Measurements from ENCODE around the gene STEAP2.

Gene STEAP2

DNA sequence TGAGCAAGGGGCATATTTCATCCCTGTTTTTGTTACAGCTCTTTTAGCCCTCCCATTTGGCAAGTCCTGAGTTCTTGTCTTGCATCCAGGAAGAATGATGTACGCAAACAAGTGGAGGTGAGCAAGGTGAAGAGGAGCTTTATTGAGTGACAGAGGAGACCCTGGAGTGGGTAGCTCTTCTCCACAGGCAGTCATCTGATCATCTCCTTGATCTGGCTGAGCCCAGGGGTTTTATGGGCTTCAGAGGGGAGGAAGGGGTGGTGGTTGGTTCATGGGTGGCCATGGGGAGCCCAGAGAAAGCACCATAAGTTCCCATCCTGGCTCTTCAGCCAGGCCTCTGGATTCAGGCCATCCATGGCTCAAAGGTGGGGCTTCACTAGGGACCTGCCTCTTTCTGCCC is 35.3 kb upstream of the STEAP2 start:
- no peak overlapping the region for H3K4me3 ChIP-seq (ENCODE audit: low read length)
- TF ChIP-seq, protein P1, sequence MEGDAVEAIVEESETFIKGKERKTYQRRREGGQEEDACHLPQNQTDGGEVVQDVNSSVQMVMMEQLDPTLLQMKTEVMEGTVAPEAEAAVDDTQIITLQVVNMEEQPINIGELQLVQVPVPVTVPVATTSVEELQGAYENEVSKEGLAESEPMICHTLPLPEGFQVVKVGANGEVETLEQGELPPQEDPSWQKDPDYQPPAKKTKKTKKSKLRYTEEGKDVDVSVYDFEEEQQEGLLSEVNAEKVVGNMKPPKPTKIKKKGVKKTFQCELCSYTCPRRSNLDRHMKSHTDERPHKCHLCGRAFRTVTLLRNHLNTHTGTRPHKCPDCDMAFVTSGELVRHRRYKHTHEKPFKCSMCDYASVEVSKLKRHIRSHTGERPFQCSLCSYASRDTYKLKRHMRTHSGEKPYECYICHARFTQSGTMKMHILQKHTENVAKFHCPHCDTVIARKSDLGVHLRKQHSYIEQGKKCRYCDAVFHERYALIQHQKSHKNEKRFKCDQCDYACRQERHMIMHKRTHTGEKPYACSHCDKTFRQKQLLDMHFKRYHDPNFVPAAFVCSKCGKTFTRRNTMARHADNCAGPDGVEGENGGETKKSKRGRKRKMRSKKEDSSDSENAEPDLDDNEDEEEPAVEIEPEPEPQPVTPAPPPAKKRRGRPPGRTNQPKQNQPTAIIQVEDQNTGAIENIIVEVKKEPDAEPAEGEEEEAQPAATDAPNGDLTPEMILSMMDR (IDR thresholded peaks at IDR 0.05; ENCODE audit: low read depth, low read length, poor library complexity, severe bottlenecking) = no peak
- no peak for TF ChIP-seq EZH2phosphoT487 (IDR thresholded peaks at IDR 0.05; ENCODE audit: borderline replicate concordance, low read length)
- no peaks in the 10 kb centered on the region for H3K4me1 ChIP-seq (ENCODE audit: control insufficient read depth, low read length)
- H3K9me2 ChIP-seq (replicated peaks; ENCODE audit: control insufficient read depth, low read length) = no peaks in the 10 kb centered on the region
- H3K36me3 ChIP-seq (ENCODE audit: control insufficient read depth, low read length) = no peaks in the 10 kb centered on the region
- H4K20me1 ChIP-seq (ENCODE audit: control insufficient read depth, insufficient read depth, low read depth, low read length) = no peaks in the 10 kb centered on the region
- peaks cover 11% of the 10 kb centered on the region; the same call in 1 of the 2 replicates for H3K9me3 ChIP-seq (ENCODE audit: control insufficient read depth, insufficient read depth, low read length)
- no peaks in the 10 kb centered on the region for H3K27me3 ChIP-seq (ENCODE audit: control insufficient read depth, low read length)
- H3K79me2 ChIP-seq (ENCODE audit: control insufficient read depth, low read length) = no peaks in the 10 kb centered on the region
- no peak overlapping the region for H3K4me2 ChIP-seq (ENCODE audit: low read length)
- no peaks in the 10 kb centered on the region for H3F3A ChIP-seq (ENCODE audit: control insufficient read depth, insufficient read depth)
- H3K27ac ChIP-seq (ENCODE audit: low read depth, low read length) = no peak overlapping the region

DNA sequence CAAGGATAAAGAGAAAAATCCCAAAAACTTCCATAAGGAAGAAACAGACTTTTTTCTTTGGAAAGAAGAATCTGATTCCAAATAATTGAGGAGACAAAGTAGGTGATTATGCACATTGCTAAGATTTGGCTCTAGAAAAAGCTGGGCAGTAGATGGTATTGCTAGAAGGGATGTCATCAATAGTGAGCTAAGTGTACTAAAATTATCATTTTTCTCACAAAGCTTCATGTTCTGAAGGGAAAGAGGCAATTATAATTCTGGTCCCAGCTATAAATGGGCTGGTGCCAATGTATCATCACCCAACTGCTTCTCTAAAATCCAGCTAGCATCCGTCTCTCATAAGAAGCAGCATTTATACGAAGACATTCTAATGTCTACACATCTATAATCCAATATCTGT is 33.4 kb upstream of the STEAP2 start:
- H3K27ac ChIP-seq (ENCODE audit: low read depth, low read length) = no peak overlapping the region
- H3K4me1 ChIP-seq (ENCODE audit: control insufficient read depth, low read length) = no peaks in the 10 kb centered on the region
- no peaks in the 10 kb centered on the region for H3K9me2 ChIP-seq (replicated peaks; ENCODE audit: control insufficient read depth, low read length)
- H3K9me3 ChIP-seq (ENCODE audit: control insufficient read depth, insufficient read depth, low read length) = peaks cover 11% of the 10 kb centered on the region; the same call in 1 of the 2 replicates
- H3K27me3 ChIP-seq (ENCODE audit: control insufficient read depth, low read length) = no peaks in the 10 kb centered on the region
- H3K79me2 ChIP-seq (ENCODE audit: control insufficient read depth, low read length) = no peaks in the 10 kb centered on the region
- no peak overlapping the region for H3K4me3 ChIP-seq (ENCODE audit: low read length)
- no peaks in the 10 kb centered on the region for H4K20me1 ChIP-seq (ENCODE audit: control insufficient read depth, insufficient read depth, low read depth, low read length)
- TF ChIP-seq, protein P1 (IDR thresholded peaks at IDR 0.05; ENCODE audit: low read depth, low read length, poor library complexity, severe bottlenecking) = no peak
- no peak for TF ChIP-seq EZH2phosphoT487 (IDR thresholded peaks at IDR 0.05; ENCODE audit: borderline replicate concordance, low read length)
- no peak overlapping the region for H3K4me2 ChIP-seq (ENCODE audit: low read length)
- no peaks in the 10 kb centered on the region for H3F3A ChIP-seq (ENCODE audit: control insufficient read depth, insufficient read depth)
- no peaks in the 10 kb centered on the region for H3K36me3 ChIP-seq (ENCODE audit: control insufficient read depth, low read length)

GRCh38 chr7:90178679-90179278 is 32.8 kb upstream of the STEAP2 start:
- Histone ChIP-seq H3K9me3 (ENCODE audit: control insufficient read depth, insufficient read depth, low read length) (peaks cover 11% of the 10 kb centered on the region; the same call in 1 of the 2 replicates), H3K79me2 (ENCODE audit: control insufficient read depth, low read length) (no peaks in the 10 kb centered on the region), H3K27ac (ENCODE audit: low read depth, low read length) (no peak overlapping the region), H3K9me2 (replicated peaks; ENCODE audit: control insufficient read depth, low read length) (no peaks in the 10 kb centered on the region), H3F3A (ENCODE audit: control insufficient read depth, insufficient read depth) (no peaks in the 10 kb centered on the region), H3K4me2 (ENCODE audit: low read length) (no peak overlapping the region), H3K4me3 (ENCODE audit: low read length) (no peak overlapping the region), H3K27me3 (ENCODE audit: control insufficient read depth, low read length) (no peaks in the 10 kb centered on the region), H4K20me1 (ENCODE audit: control insufficient read depth, insufficient read depth, low read depth, low read length) (no peaks in the 10 kb centered on the region), H3K36me3 (ENCODE audit: control insufficient read depth, low read length) (no peaks in the 10 kb centered on the region), H3K4me1 (ENCODE audit: control insufficient read depth, low read length) (no peaks in the 10 kb centered on the region)
- no peak for TF ChIP-seq EZH2phosphoT487 (IDR thresholded peaks at IDR 0.05; ENCODE audit: borderline replicate concordance, low read length)
- TF ChIP-seq, protein P1 (IDR thresholded peaks at IDR 0.05; ENCODE audit: low read depth, low read length, poor library complexity, severe bottlenecking) = no peak
